ENCODE data around the gene TNS1.

The TNS1 gene

DNA sequence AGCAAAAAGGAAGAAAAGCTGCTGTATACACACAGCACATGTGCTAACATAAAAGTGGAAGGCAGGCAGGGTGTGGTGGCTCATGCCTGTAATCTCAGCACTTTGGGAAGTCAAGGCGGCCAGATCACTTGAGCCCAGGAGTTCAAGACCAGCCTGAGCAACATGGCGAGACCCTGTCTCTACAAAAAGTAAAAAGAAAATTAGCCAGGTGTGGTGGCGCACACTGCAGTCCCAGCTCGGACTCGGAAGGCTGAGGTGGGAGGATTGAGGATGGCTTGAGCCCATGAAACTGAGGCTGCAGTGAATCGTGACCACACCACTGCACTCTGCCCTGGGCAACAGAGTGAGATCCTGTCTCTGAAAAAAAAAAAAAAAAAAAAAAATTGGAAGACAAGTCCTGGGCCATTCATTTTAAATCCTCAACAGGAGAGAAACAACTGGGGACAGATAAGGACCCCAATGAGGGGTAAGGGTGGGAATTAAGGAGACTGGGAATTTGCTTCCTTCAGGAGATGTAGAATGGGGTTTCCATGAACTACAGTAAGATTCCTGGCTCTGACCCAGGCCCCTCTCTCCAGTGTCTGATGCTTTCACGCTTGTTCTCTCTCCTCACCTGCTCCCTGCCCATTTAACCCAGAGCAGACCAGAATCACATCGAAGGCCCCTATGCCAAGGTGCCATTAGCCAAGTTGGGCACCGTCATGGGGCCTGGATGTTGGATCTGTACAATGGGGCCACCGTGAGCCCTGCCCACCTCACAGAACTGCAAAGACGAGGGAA, 29.6 kb downstream of the TNS1 start:
- no peak for DNase-seq
- in situ Hi-C loops (cut with MboI; ENCODE audit: low pct_unique_long_range_greater_than_20kb, low sequenced_read_pairs) = no loop called here

DNA sequence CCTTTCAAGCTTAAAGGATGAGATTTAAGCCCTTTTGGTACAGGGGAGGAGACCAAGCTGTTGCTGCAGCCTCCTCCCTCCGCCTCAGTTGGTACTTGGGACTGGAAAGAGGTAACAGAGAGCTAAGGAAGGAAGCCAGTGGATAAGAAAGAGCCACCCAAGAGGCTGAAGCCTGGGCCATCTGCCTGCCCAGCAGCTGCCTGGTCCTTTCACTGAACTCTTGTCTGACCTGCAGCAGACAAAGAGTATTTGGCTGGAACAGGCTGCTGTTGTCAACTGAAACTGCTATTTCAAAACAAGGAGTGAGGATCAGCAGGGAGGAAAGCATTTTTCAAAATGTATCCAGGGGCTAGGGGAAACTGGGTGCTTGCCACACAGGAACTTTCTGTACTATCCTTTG, 30.3 kb downstream of the TNS1 start:
- in situ Hi-C loops (cut with MboI; ENCODE audit: low pct_unique_long_range_greater_than_20kb, low sequenced_read_pairs) = no loop called here
- no peak for DNase-seq

DNA sequence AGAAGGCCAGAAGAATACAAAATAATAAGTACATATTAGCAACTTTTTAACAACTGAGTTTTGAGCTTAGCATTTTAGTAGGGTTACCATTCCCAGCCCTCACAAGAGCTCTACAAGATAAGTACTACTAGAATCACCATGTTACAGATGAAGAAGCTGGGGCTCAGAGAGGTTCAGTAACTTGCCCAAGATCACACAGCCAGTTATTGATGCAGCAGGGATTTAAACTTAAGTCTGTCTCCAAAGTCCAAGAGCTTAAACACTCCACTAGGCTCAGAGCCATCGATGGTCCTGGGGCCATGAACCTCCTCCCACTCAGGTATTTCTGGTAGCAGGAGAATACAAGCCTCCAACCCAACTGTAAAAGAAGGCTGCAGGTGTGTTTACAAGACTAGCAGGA, 30.8 kb downstream of the TNS1 start:
- in situ Hi-C loops (cut with MboI; ENCODE audit: low pct_unique_long_range_greater_than_20kb, low sequenced_read_pairs) = no loop called here
- no peak for DNase-seq

DNA sequence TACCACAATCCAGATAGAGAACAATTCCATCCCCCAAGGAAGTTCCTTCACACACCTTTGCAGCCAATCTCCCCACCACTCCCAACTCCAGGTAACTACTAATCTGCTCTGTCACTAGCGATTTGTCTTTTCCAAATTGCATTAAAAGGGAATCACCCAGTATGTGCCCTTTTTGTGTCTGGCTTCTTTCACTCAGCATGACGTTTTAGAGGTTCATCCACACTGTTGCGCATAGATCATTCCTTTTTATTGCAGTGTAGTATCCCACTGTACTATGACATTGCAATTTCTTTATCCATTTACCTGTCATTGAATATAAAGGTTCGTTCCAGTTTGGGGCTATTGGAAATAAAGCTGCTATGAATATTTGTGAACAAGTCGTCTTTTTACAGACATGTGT, 31.6 kb downstream of the TNS1 start:
- in situ Hi-C loops (cut with MboI; ENCODE audit: low pct_unique_long_range_greater_than_20kb, low sequenced_read_pairs) = no loop called here
- DNase-seq = no peak

DNA sequence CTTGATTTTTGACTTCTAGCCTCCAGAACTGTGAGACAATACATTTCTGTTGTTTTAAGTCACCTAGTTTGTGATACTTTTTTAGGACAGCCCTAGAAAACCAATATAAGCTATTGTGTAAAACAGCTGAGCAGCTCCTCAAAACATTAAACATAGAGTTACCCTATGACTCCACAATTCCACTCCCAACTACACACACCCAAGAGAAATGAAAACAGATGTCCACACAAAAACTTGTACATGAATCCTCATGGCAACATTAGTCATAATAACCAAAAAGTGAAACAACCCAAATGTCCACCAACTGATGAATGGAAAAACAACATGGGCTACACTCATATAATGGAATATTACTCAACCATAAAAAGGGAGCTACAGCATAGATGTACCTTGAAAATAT, 32.6 kb downstream of the TNS1 start:
- DNase-seq = no peak
- in situ Hi-C loops (cut with MboI; ENCODE audit: low pct_unique_long_range_greater_than_20kb, low sequenced_read_pairs) = no loop called here

DNA sequence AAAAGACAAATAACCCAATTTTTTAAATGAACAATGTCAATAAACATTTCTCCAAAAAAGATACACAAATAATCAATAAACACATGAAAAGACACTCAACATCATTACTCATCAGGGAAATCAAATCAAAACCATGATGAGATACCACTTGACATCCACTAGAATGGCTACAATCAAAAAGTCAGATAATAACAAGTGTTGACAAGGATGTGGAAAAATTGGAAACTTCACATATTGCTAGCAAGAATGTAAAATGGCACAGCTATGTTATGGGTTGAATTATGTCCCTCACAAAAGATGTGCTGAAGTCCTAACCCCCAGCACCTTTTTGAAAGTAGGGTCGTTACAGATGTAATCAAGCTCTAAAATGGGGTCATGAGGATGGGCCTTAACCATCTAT, 33.2 kb downstream of the TNS1 start:
- in situ Hi-C loops (cut with MboI; ENCODE audit: low pct_unique_long_range_greater_than_20kb, low sequenced_read_pairs) = no loop called here

DNA sequence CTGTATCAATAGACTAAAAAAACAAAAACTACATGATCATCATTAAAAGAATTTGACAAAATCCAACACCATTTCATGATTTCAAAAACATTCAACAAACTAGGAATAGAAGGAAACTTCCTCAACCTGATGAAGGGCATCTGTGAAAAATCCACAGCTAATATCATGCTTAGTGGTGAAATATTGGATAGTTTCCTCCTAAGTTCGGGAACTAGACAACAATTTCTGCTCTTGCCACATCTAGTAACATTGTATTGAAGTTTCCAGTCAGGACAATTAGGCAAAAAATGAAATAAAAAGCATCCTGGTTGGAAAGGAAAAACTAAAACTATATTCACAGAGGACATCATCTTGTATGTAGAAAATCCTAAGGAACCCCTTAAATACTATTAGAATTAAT, 34.8 kb downstream of the TNS1 start:
- DNase-seq = no peak
- in situ Hi-C loops (cut with MboI; ENCODE audit: low pct_unique_long_range_greater_than_20kb, low sequenced_read_pairs) = no loop called here

More for the DNA sequence above, 33.2 kb downstream of the TNS1 start:
- no peak for DNase-seq

DNA sequence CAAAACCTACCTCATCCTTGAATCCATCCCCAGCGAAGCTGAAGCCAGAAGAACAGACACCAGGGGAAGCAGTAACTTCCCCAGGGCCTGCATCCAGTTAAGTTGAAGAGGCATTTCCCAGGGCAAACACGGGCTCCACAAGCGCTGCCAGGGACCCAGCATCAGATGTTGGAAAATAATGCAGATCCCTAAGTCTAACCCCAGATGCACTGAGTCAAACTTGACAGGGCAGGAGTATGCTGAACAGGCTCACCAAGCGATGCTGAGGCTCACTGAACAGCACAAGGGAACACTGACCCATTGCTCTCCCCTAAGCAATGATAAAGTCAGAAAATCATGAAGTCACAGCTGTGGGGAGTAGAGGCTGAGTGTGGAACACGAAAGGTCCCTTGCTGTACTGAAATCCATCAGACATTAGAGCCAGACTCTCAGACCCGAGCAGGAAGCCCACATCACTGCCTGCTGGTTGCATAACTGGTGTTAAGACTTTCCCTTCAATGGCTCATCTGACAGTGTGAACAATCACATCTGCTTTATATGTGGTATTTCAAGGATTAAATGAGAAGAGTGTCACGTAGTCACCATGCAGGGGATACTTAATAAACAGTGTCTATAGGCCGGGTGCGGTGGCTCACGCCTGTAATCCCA, 36.2 kb downstream of the TNS1 start:
- in situ Hi-C loops (cut with MboI; ENCODE audit: low pct_unique_long_range_greater_than_20kb, low sequenced_read_pairs) = no loop called here
- no peak for DNase-seq

DNA sequence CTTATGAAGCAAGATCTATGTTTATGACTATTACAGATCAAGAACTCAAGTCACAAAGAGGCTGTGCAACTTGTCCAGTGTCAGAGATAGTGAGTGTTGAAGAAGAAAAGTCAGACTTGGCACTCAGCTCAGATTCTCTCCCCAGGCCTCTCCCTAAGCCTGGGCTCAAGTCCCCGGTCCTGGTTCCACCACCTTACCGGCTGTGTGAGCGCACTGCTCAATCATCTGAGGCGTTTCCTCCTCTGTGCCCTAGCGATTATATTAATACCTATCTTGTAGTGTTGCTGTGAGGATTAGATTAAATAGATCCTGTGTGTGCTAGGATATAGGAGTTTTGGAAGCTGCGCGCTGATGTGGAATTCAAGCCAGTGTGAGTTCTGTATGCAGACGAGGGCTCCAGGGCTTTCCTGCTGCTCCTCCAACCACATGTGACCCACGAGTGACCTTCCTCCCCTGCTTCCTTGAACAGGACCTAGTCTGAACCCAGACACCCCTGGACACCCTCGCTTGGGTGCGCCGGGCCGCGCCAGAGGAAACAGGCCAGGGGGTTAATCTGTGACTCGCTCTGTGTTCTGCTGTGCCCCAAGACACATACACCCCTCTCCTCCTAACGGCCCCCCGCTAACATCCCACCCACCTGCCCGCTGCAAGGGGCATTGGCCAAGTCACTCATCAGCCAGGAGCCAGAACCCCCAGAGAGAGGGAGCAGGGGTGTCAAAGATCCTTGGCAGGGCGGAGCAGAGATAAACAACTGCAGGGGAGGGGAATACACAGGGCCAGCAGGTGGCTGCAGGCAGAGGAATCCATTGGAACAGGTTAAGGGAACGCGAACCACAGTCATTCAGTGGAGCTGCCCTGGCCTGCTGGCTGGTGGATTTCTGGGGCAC, 38.3 kb downstream of the TNS1 start:
- in situ Hi-C loops (cut with MboI; ENCODE audit: low pct_unique_long_range_greater_than_20kb, low sequenced_read_pairs) = no loop called here
- no peak for DNase-seq

DNA sequence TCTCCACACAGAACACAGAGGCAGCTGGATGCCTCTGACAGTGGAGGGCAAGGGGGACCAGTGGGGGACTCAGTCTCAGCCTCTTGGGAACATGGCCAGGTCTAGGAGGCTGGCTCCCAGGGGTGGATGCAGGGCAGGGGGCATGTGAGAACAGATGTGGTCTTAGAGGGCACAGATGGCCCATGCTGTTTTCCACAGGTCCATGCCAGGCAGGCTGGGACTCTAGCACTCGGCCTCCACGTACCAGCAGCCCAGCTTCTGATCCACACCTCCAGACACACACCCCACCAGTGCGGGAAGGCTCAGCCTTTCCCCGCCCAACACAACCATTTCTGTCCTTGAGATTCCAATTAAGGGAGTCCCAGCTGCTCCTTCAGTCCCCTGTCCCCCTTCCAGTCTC, 42.4 kb downstream of the TNS1 start:
- no peak for DNase-seq
- in situ Hi-C loops (cut with MboI; ENCODE audit: low pct_unique_long_range_greater_than_20kb, low sequenced_read_pairs) = no loop called here

DNA sequence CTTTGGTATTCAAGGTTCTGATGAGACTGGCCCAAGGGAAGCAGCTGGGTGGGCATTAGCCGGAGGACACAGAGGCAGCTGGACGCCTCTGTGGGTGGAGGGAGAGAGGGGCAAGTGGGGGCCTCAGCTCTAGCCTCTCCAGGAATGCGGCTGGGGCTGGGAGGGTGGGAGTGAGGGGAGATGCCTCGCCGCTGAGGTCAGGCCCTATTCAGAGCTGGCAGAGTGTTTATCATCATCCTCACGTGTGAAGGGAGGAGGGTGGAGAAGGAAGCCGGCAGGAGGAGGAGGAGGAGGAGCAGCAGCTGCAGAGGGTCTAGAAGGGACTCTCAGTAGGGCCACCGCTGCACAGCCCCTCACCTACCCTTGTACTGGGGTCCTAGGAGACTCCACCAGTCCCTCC, 43.1 kb downstream of the TNS1 start:
- in situ Hi-C loops (cut with MboI; ENCODE audit: low pct_unique_long_range_greater_than_20kb, low sequenced_read_pairs) = no loop called here
- no peak for DNase-seq

DNA sequence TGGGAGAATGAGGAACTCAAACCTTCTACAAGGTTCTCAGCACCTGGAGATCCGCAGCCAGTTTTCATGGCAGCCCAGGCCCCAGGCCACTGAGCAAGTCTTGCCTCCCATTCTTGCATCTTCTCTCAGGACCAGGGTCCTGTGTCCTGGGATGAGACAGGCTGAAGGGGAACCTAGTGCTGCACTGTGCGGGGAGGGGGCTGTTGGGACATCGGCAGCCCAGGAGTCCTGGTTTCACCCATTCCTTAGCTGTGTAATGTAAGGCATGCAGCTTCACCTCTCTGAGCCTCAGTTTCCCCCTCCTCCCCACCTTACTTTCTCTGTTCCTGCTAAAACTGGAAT, 43.9 kb downstream of the TNS1 start:
- no peak for DNase-seq
- in situ Hi-C loops (cut with MboI; ENCODE audit: low pct_unique_long_range_greater_than_20kb, low sequenced_read_pairs) = no loop called here

DNA sequence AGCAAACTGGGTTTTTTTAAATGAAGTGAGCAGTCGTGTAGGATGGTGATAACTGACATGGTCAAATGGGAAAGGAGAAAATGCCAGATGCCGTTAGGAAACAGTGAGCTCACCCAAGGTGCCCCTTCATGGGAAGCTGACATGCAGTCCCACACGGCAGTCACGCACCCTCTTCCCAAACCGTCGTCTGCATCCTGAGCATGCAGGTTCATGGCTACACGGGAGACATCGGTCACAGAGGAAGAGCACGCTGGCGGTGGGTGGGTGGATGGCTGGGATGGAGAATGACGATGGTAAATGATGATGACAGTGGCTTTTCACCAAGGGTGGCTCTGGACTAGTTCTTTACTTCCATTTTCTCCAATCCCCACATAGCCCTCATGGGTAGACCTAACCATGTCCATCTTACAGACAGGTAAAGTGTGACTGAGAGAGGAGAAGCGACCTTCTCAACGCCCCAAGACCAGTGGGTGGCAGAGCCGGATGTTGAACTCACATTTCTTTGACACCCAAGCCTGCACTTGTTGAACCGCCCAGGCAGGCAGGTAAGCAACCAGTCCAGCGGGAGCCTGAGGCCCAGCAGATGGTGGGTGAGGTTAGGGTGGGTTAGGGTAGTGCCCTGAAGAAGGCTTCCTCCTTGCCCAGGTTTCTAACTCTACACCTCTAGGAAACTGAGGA, 44.5 kb downstream of the TNS1 start:
- in situ Hi-C loops (cut with MboI; ENCODE audit: low pct_unique_long_range_greater_than_20kb, low sequenced_read_pairs) = no loop called here
- DNase-seq = no peak

DNA sequence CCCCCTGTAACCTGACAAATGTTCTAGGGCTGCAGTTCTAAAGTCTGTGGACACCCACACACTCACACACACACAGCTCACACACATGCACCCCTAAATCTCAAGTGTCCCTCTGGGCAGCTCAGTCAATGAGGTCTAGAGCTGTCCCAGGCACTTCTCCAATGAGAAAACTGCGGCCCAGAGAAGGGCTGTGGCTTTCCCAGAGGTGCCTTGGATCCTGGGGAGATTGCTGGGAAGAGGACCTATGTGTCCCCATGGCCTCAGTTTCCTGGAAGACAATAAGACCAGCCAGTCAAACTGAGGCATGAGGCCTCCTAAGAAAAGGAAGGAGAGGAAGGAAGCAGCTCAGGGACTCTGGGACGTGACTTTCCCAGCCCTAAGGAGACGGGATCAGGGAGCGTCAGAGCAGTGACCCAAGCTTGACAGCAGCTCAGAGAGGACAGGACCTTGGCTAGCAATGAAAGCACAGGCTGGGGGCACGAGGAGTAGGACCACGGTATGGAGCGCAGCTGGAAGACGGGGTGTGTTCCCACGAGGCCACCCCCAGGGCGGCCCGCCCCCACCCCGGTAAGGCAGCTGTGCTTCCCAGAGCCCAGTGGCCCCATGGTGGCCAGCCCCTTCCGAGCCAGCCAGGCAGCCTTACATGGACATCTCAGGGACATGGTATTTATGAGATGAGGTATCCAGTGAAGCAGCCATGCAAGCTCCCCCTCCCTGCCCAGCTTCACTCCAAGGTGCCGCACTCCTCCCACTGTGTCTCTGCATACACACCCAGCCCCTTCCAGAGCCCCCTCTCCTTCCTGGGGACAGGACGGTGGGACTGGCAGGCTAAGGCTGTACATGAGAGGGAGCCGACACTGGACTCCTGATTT, 46.0 kb downstream of the TNS1 start:
- no peak for DNase-seq
- in situ Hi-C loops (cut with MboI; ENCODE audit: low pct_unique_long_range_greater_than_20kb, low sequenced_read_pairs) = no loop called here

DNA sequence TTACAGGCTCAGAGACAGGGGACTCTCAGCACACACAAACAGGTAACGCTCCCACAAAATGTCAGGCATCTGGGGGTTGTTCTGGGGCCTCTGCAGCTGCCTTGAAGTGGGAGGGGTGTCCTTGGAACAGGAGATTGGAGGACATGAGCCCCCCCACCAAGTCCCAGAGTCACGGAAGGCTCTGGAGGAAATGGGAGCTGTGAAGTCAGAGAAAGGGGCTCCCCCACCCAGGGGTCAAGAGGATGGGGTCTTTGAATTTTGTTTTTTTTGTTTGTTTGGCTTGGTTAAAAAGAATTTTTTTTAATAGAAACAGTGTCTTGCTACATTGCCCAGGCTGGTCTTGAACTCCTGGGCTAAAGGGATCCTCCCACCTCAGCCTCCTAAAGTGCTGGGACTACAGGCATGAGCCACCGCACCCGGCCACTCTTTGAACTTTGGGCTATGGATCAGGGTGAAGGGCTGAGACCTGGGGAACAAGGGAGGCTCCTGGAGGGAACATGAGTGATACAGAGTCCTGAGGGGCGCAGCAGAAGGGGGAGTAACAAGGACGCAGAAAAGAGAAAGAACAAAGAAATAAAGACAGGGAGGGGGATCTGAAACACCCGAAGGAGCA, 46.8 kb downstream of the TNS1 start:
- no peak for DNase-seq
- in situ Hi-C loops (cut with MboI; ENCODE audit: low pct_unique_long_range_greater_than_20kb, low sequenced_read_pairs) = no loop called here

DNA sequence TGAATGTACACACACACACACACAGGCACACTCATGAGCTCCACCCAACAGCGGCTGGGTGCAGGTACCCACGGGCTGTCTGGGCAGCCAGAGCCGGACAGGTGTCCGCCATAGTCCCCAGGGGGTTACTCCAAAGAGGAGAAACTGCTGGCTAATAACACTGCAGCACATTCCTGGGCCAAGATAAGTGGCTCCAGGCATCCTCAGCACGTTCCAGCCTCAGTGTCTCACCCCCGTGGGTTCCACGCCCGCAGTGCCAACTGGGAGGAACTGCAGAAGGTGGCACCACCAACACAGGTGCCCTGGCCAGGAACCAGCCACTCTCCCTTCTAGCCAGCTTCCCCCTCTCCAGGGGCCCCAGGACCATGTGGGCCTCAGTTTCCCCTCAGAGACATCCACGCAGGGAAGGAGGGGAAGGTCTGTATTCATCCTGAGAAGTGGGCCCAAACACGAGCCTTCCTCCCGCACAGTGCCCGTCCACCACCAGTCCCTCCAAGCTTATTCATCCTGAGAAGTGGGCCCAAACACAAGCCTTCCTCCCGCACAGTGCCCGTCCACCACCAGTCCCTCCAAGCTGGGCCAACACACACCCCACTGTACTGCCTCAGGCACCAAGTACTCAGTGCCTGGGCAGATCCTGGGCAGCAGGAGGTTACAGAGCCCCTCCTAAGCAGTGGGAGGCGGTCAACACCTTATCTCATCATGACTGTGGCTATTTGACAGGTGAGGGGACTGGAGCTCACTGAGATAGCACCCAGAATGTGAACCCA, 47.6 kb downstream of the TNS1 start:
- no peak for DNase-seq

DNA sequence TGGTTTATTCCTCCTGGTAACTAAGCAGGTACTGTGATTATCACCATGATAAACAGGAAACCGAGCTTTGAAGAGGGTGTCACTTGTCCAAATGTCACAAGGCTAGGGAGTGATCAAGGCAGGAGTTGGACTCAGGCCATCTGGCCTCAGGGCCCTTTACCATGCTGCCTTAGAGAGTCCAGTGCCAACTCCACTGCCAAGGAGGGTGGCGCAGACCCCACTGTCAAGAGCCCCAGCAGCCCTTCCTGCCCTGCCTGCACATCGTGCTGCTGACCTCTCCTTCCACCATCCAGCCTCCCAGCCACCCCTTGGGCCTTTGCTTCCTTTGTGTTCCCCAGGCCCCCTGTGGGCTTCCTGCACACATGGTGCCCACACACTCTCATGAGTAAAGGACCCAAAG, 48.3 kb downstream of the TNS1 start:
- in situ Hi-C loops (cut with MboI; ENCODE audit: low pct_unique_long_range_greater_than_20kb, low sequenced_read_pairs) = no loop called here
- no peak for DNase-seq

More for the DNA sequence above, 47.6 kb downstream of the TNS1 start:
- in situ Hi-C loops (cut with MboI; ENCODE audit: low pct_unique_long_range_greater_than_20kb, low sequenced_read_pairs) = no loop called here

DNA sequence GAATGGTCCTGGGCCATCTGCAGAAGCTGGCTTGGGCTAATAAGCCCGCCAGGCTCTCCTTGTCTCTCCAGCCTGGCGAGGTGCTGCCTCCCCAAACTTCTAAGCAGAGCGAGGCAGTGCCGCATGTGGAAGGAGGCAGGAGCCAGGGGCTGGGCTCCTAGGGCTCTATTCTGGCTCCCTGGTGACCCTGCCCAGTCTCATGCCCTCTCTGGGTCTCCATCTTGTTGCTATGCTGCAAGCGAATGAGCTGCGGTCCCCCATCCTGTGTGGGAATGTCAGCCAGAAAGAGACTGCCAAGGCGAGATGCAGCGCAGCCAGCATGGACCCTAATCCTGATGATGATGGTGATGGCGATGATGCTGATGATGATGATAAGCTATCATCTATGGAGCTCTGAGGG, 48.7 kb downstream of the TNS1 start:
- no peak for DNase-seq
- in situ Hi-C loops (cut with MboI; ENCODE audit: low pct_unique_long_range_greater_than_20kb, low sequenced_read_pairs) = no loop called here
